Brain microvascular endothelial cell (primary cell): Measurements from ENCODE around the gene NLK.

Experiments
- DNase-seq: peaks from one replicate; pipeline ENCODE4 v3.0.0-alpha.2; 2020
- H3K27ac ChIP-seq: fragments of 250-450 bp; sonication (Bioruptor Pico); 2 replicates; pipeline ENCODE4 v1.5.1; 2020; ENCODE audit warnings: mild to moderate bottlenecking, moderate library complexity
- H3K27me3 ChIP-seq: fragments of 250-450 bp; sonication (Bioruptor Pico); replicated peaks from 2 replicates; pipeline ENCODE4 v1.5.1; 2020; ENCODE audit warnings: mild to moderate bottlenecking
- H3K36me3 ChIP-seq: fragments of 250-450 bp; sonication (Bioruptor Pico); replicated peaks from 2 replicates; pipeline ENCODE4 v1.5.1; 2020; ENCODE audit warnings: mild to moderate bottlenecking
- H3K4me3 ChIP-seq: 2 replicates; pipeline ENCODE4 v1.5.1; 2011; ENCODE audit warnings: low read depth, mild to moderate bottlenecking, control low read depth, low read length, moderate library complexity
- in situ Hi-C: cut with HindIII; loops from 2 replicates; pipeline ENCODE4 v1.10.0; 2017; ENCODE audit warnings: low sequenced_read_pairs, low pct_ligation_motif_present
- TF ChIP-seq, protein P1 (sequence below): IDR thresholded peaks from 2 replicates; pipeline ENCODE4 v1.5.1; 2011; ENCODE audit warnings: low read depth, mild to moderate bottlenecking, moderate library complexity, low read length, control low read depth, inconsistent platforms; ENCODE audit errors: missing control alignments

Gene NLK

DNA sequence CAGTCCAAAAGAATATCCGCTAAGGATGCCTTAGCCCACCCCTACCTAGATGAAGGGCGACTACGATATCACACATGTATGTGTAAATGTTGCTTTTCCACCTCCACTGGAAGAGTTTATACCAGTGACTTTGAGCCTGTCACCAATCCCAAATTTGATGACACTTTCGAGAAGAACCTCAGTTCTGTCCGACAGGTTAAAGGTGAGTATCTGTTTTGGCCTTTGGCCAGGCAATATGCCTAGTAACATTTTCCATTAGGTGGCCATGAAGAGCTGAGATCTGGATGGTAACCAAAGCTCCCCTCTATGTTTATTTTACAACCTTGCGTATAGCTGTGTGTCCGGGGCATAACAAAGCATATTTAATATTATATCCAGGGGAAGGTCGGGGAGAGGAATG lies 148.5 kb downstream of the NLK start:
- in situ Hi-C loops = no loop called here
- TF ChIP-seq, protein P1, sequence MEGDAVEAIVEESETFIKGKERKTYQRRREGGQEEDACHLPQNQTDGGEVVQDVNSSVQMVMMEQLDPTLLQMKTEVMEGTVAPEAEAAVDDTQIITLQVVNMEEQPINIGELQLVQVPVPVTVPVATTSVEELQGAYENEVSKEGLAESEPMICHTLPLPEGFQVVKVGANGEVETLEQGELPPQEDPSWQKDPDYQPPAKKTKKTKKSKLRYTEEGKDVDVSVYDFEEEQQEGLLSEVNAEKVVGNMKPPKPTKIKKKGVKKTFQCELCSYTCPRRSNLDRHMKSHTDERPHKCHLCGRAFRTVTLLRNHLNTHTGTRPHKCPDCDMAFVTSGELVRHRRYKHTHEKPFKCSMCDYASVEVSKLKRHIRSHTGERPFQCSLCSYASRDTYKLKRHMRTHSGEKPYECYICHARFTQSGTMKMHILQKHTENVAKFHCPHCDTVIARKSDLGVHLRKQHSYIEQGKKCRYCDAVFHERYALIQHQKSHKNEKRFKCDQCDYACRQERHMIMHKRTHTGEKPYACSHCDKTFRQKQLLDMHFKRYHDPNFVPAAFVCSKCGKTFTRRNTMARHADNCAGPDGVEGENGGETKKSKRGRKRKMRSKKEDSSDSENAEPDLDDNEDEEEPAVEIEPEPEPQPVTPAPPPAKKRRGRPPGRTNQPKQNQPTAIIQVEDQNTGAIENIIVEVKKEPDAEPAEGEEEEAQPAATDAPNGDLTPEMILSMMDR = no peak
- Histone ChIP-seq H3K4me3 (no peak overlapping the region), H3K27me3 (no peaks in the 10 kb centered on the region), H3K27ac (no peak overlapping the region), H3K36me3 (peaks cover 14% of the 10 kb centered on the region)
- DNase-seq = no peak

DNA sequence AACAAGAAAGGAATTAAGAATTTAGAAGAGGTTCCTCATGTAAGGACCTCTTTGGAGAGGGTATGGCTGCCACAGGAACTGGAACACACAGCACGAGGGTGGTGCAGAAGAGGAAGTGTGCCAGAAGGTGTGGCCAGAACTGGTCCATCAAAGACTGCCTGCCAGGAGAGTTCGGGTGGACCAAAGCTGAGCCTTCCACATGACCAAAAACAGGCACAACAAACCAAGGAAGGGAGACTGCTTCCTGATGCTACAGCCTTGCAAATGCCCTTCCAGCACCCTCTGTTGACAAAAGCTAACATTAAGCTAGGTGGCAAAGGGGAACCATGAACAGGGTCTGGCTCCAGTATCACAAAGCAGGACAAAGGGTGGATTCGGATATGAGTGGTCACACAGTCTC lies 150.8 kb downstream of the NLK start:
- no peak for DNase-seq
- H3K27ac ChIP-seq = no peak overlapping the region
- H3K36me3 ChIP-seq = peaks cover 10% of the 10 kb centered on the region
- in situ Hi-C loops = no loop called here
- H3K4me3 ChIP-seq = no peak overlapping the region
- TF ChIP-seq, protein P1 = no peak
- no peaks in the 10 kb centered on the region for H3K27me3 ChIP-seq

DNA sequence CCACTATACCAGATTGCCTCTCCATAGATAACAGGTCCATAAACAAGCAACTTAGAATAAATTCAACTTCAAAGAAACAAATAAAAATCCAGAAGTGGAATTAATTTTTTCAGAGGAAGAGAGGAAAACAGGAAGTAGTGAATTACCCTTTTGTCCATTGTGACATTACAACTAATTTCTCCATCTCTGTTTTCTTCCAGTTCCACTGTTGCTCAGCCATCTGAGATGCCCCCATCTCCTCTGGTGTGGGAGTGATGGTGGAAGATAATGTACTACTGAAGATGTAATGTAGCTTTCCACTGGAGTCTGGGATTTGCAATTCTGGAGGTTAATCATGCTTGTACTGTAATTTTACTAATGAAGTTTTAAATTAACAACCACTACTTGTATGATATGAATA lies 151.9 kb downstream of the NLK start:
- Histone ChIP-seq H3K4me3 (no peak overlapping the region), H3K27ac (no peak overlapping the region), H3K27me3 (no peaks in the 10 kb centered on the region), H3K36me3 (peaks cover 10% of the 10 kb centered on the region)
- TF ChIP-seq, protein P1 = no peak
- in situ Hi-C loops = no loop called here
- no peak for DNase-seq

DNA sequence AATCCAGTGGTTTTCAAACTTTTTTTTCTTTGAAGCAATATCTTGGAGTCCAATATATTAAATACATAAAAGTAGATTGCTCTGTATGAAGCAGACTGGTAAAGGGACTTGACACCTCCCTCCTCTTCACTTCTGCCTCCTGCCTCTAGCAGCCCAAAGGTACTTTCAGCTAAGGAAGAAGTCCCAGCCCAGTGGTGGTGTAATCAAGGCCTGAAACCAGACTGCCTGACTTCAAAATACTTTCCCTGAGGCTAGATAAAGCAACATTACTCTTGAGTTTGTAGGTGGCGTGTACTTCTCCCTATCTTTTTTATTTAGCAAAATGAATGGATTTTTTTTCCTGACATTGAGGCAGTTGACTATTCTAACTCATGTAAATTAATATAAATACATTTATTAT lies 154.2 kb downstream of the NLK start:
- Histone ChIP-seq H3K4me3 (no peak overlapping the region), H3K27me3 (no peaks in the 10 kb centered on the region), H3K36me3 (peaks cover 6% of the 10 kb centered on the region), H3K27ac (no peak overlapping the region)
- TF ChIP-seq, protein P1 = no peak
- no peak for DNase-seq
- in situ Hi-C loops = no loop called here

DNA sequence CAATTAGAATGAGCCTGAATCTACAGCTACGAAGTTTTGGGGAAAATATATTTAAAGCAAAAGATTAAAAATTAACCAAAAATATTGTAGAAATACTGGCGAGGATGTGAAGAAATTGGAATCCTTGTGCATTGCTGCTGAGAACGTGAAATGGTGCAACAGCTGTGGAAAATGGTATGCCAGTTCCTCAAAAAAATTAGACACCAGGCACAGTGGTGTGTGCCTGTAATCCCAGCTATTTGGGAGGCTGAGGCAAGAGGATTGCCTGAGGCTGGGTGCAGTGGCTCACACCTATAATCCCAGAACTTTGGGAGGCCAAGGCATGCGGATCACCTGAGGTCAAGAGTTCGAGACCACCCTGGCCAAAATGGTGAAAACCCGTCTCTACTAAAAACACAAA lies 156.6 kb downstream of the NLK start:
- Histone ChIP-seq H3K36me3 (peaks cover 2% of the 10 kb centered on the region), H3K4me3 (no peak overlapping the region), H3K27me3 (no peaks in the 10 kb centered on the region), H3K27ac (no peak overlapping the region)
- TF ChIP-seq, protein P1 = no peak
- no peak for DNase-seq
- in situ Hi-C loops = no loop called here

DNA sequence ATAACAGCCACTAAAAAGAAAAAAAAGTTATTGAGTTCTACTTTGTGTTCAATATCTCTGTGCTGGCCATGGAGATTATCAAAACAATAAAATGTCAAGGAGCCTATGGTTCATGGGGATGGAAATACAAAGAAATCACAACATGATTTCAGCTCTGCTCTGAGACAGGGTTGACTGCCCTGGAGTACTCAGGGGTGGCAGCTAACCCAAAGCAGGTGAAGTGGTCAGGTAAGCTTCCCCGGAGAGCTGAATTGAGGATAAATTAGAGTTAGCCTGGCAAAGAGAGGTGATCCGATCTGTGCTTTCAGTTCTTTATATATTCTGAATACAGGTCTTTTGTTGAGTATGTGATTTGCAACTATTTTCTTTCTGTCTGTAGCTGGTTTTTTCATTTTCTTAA lies 157.3 kb downstream of the NLK start:
- DNase-seq = no peak
- Histone ChIP-seq H3K27me3 (no peaks in the 10 kb centered on the region), H3K36me3 (peaks cover 2% of the 10 kb centered on the region), H3K27ac (no peak overlapping the region), H3K4me3 (no peak overlapping the region)
- in situ Hi-C loops = no loop called here
- TF ChIP-seq, protein P1 = no peak
